ENCODE data around the gene PCDHA9. TPM values are rescaled to one million over a fixed set of nuclear protein-coding genes. Genes with fewer than 3 reads are reported as not detected.
"Not testable (repeated sequence)": the region's sequence is repeated elsewhere in the genome, so short reads cannot be mapped to it uniquely, and the experiment has no call there.

PCDHA9 gene
- total and polyA plus RNA-seq, 10 donors, result 0.13 to 0.98 (median 0.17) TPM; not detected in 5

DNA sequence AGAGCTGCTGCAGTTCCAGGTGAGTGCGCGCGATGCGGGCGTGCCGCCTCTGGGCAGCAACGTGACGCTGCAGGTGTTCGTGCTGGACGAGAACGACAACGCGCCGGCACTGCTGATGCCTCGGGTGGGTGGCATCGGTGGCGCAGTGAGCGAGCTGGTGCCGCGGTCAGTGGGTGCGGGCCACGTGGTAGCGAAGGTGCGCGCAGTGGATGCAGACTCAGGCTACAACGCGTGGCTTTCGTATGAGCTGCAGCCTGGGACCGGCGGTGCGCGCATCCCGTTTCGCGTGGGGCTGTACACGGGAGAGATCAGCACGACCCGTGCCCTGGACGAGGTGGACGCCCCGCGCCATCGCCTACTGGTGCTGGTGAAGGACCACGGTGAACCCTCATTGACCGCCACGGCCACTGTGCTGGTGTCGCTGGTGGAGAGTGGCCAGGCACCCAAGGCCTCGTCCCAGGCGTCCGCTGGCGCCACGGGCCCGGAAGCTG lies 45.4 kb upstream of the PCDHA9 start:
- Histone ChIP-seq H3K9me3 (peaks cover 0 to 95% (median 64%) of the 10 kb centered on the region in 8 donors), H3K4me1 (no peaks in the 10 kb centered on the region), H3K27me3 (replicated peaks in 1 of 7) (peaks cover 0 to 58% (median 0%) of the 10 kb centered on the region in 7 donors), H3K36me3 (no peaks in the 10 kb centered on the region), H3K4me3 (no peak overlapping the region), H3K27ac (no peak overlapping the region)
- intact Hi-C loops (cut with DNase I; ENCODE audit: low total_unique reads), result no loop called here
- DNase-seq, result no peak
- no peak for TF ChIP-seq POLR2AphosphoS5 (IDR thresholded peaks at IDR 0.05)
- TF ChIP-seq, protein P1, sequence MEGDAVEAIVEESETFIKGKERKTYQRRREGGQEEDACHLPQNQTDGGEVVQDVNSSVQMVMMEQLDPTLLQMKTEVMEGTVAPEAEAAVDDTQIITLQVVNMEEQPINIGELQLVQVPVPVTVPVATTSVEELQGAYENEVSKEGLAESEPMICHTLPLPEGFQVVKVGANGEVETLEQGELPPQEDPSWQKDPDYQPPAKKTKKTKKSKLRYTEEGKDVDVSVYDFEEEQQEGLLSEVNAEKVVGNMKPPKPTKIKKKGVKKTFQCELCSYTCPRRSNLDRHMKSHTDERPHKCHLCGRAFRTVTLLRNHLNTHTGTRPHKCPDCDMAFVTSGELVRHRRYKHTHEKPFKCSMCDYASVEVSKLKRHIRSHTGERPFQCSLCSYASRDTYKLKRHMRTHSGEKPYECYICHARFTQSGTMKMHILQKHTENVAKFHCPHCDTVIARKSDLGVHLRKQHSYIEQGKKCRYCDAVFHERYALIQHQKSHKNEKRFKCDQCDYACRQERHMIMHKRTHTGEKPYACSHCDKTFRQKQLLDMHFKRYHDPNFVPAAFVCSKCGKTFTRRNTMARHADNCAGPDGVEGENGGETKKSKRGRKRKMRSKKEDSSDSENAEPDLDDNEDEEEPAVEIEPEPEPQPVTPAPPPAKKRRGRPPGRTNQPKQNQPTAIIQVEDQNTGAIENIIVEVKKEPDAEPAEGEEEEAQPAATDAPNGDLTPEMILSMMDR (IDR thresholded peaks at IDR 0.05 in 8 of 11, conservative IDR thresholded peaks at IDR 0.05 in 3 of 11), result no peak
- TF ChIP-seq POLR2A (IDR thresholded peaks at IDR 0.05), result no peak
- WGBS, 5 donors, result 48 to 63% (median 55%) methylated on average over 27 to 53 of the region's 53 CpGs

DNA sequence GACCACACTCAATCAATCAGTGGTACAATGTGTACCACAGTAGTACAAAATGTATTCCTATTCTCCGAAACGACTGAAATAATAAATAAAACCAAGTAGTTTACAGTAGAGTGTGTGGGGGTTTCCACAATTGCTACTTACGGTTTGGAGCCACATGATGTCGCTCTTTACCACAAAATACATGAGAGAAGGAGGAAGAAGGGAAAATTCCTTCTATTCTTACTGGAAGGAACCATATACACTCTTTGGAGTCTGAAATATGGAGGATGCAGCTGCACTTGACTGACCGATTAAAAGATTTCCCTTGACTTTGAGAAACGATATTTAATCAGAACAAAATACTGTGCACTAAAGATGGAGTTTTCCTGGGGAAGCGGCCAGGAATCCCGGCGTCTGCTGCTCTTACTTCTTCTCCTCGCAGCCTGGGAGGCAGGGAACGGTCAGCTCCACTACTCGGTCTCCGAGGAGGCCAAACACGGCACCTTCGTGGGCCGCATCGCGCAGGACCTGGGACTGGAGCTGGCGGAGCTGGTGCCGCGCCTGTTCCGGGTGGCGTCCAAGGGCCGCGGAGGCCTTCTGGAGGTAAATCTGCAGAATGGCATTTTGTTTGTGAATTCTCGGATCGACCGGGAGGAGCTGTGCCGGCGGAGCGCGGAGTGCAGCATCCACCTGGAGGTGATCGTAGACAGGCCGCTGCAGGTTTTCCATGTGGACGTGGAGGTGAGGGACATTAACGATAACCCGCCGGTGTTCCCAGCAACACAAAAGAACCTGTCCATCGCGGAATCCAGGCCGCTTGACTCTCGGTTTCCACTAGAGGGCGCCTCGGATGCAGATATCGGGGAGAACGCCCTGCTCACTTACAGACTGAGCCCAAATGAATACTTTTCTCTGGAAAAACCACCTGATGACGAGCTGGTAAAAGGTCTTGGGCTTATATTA lies 41.1 kb upstream of the PCDHA9 start, which contains the start of gene PCDHA4:
Gene PCDHA4 (plus strand): TSS at position 235 of the 942 bp plus-strand sequence.
- TF ChIP-seq, protein P1 (IDR thresholded peaks at IDR 0.05 in 8 of 11, conservative IDR thresholded peaks at IDR 0.05 in 3 of 11), result peak in 3 of 11 experiments; percentile 8 to 13 (median 10)
- TF ChIP-seq POLR2A (IDR thresholded peaks at IDR 0.05), result no peak
- Histone ChIP-seq H3K27ac (no peak within 1 kb of the TSS), H3K4me1 (no peaks in the 10 kb centered on the region), H3K27me3 (replicated peaks in 1 of 7) (peaks cover 0 to 50% (median 0%) of the 10 kb centered on the region in 7 donors), H3K36me3 (no peaks in the 10 kb centered on the region), H3K9me3 (peaks cover 0 to 95% (median 68%) of the 10 kb centered on the region in 8 donors), H3K4me3 (peak within 1 kb of the TSS in 5 of 8 donors; percentile 11 to 48 (median 25))
- DNase-seq, result no peak
- 19 to 26% (median 23%) methylated on average over 26 to 38 of the region's 47 CpGs for WGBS, 5 donors
- intact Hi-C loops (cut with DNase I; ENCODE audit: low total_unique reads), result no loop called here

DNA sequence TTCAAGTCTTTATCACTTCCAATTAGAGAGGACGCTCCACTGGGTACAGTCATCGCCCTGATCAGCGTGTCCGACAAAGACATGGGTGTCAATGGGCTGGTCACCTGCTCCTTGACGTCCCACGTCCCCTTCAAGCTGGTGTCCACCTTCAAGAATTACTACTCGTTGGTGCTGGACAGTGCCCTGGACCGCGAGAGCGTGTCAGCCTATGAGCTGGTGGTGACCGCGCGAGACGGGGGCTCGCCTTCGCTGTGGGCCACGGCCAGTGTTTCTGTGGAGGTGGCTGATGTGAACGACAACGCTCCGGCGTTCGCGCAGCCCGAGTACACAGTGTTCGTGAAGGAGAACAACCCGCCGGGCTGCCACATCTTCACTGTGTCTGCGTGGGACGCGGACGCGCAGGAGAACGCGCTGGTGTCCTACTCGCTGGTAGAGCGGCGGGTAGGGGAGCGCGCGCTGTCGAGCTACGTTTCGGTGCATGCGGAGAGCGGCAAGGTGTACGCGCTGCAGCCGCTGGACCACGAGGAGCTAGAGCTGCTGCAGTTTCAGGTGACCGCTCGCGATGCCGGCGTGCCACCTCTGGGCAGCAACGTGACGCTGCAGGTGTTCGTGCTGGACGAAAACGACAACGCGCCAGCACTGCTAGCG lies 39.8 kb upstream of the PCDHA9 start:
- H3K27ac ChIP-seq; intact Hi-C loops (cut with DNase I; ENCODE audit: low total_unique reads); DNase-seq; H3K4me1 ChIP-seq; H3K36me3 ChIP-seq; H3K4me3 ChIP-seq: not testable (repeated sequence)
- Histone ChIP-seq H3K9me3 (peaks cover 0 to 93% (median 61%) of the 10 kb centered on the region in 8 donors), H3K27me3 (replicated peaks in 1 of 7) (peaks cover 0 to 38% (median 0%) of the 10 kb centered on the region in 7 donors)
- WGBS, 5 donors, result 63 to 76% (median 71%) methylated on average over 56 to 62 of the region's 62 CpGs

DNA sequence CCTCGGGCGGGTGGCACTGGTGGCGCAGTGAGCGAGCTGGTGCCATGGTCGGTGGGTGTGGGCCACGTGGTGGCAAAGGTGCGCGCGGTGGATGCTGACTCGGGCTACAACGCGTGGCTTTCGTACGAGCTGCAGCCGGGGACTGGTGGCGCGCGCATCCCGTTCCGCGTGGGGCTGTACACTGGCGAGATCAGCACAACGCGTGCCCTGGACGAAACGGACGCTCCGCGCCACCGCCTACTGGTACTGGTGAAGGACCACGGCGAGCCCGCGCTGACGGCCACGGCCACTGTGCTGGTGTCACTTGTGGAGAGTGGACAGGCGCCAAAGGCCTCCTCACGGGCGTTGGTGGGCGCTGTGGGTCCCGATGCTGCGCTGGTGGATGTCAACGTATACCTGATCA lies 39.3 kb upstream of the PCDHA9 start:
- H3K4me3 ChIP-seq, result no peak overlapping the region
- TF ChIP-seq, protein P1 (IDR thresholded peaks at IDR 0.05 in 8 of 11, conservative IDR thresholded peaks at IDR 0.05 in 3 of 11), result no peak
- no peak for TF ChIP-seq POLR2AphosphoS5 (IDR thresholded peaks at IDR 0.05)
- no peak for TF ChIP-seq POLR2A (IDR thresholded peaks at IDR 0.05)
- no peaks in the 10 kb centered on the region for H3K4me1 ChIP-seq
- H3K27ac ChIP-seq, result no peak overlapping the region
- H3K9me3 ChIP-seq, result peaks cover 0 to 93% (median 61%) of the 10 kb centered on the region in 8 donors
- H3K27me3 ChIP-seq (replicated peaks in 1 of 7), result peaks cover 0 to 38% (median 0%) of the 10 kb centered on the region in 7 donors
- 68 to 79% (median 73%) methylated on average over 33 to 43 of the region's 43 CpGs for WGBS, 5 donors
- no peaks in the 10 kb centered on the region for H3K36me3 ChIP-seq
- DNase-seq, result no peak
- intact Hi-C loops (cut with DNase I; ENCODE audit: low total_unique reads), result no loop called here

All from spleen (tissue), 11 donors.